GM23338 (cell line): ENCODE results near the gene ADAMTS8.

Source experiments
- CREB1 ChIP-seq: fragments of 250-450 bp; sonication (Bioruptor Pico); IDR thresholded peaks from 2 replicates; pipeline ENCODE4 v1.5.0; 2020; ENCODE audit warnings: low read depth, mild to moderate bottlenecking, moderate library complexity
- EZH2 ChIP-seq: fragments of 200-600 bp; sonication (generic); IDR thresholded peaks from one replicate; pipeline ENCODE4 v1.8.0; 2017; ENCODE audit warnings: antibody characterized with exemption, mild to moderate bottlenecking, low read depth; ENCODE audit not compliant: unreplicated experiment
- EZH2phosphoT487 ChIP-seq: fragments of 200-600 bp; sonication (generic); IDR thresholded peaks from one replicate; pipeline ENCODE4 v1.8.1; 2018; ENCODE audit warnings: antibody characterized with exemption; ENCODE audit not compliant: unreplicated experiment
- JUNB ChIP-seq: IDR thresholded peaks from one replicate; pipeline ENCODE4 v1.6.1; 2016; ENCODE audit warnings: antibody characterized with exemption; ENCODE audit not compliant: unreplicated experiment
- NANOG ChIP-seq: IDR thresholded peaks from 2 replicates; pipeline ENCODE4 v1.6.1; 2016; ENCODE audit warnings: antibody characterized with exemption, borderline replicate concordance
- POLR2AphosphoS5 ChIP-seq: IDR thresholded peaks from 2 replicates; pipeline ENCODE4 v1.6.1; 2016; ENCODE audit warnings: antibody characterized with exemption, low read depth
- STAT1 ChIP-seq: IDR thresholded peaks from one replicate; pipeline ENCODE4 v1.6.1; 2016; ENCODE audit warnings: antibody characterized with exemption; ENCODE audit not compliant: unreplicated experiment
- ZNF114 ChIP-seq: fragments of 250-450 bp; sonication (Bioruptor Pico); IDR thresholded peaks from 2 replicates; pipeline ENCODE4 v1.5.0; 2020; ENCODE audit warnings: mild to moderate bottlenecking, moderate library complexity
- ZNF331 ChIP-seq: fragments of 250-450 bp; sonication (Bioruptor Pico); IDR thresholded peaks from 2 replicates; pipeline ENCODE4 v1.5.0; 2020; ENCODE audit warnings: low read depth, mild to moderate bottlenecking, moderate library complexity
- TF ChIP-seq, protein P1 (sequence below), 2 experiments: fragments of 200-600 bp in 1 of 2; sonication (generic) in 1 of 2; conservative IDR thresholded peaks; 2 replicates each; pipeline versions ENCODE4 v1.5.1 to v1.6.1; 2016 to 2017; ENCODE audit warnings: antibody characterized with exemption in 2 of 2, low read depth in 2 of 2, mild to moderate bottlenecking in 2 of 2, moderate library complexity in 1 of 2
- TF ChIP-seq, protein P2 (sequence below): IDR thresholded peaks from 2 replicates; pipeline ENCODE4 v1.6.1; 2016; ENCODE audit warnings: antibody characterized with exemption
- TF ChIP-seq, protein P3 (sequence below): IDR thresholded peaks from one replicate; pipeline ENCODE4 v1.6.1; 2018; ENCODE audit warnings: antibody characterized with exemption; ENCODE audit not compliant: unreplicated experiment

DNA sequence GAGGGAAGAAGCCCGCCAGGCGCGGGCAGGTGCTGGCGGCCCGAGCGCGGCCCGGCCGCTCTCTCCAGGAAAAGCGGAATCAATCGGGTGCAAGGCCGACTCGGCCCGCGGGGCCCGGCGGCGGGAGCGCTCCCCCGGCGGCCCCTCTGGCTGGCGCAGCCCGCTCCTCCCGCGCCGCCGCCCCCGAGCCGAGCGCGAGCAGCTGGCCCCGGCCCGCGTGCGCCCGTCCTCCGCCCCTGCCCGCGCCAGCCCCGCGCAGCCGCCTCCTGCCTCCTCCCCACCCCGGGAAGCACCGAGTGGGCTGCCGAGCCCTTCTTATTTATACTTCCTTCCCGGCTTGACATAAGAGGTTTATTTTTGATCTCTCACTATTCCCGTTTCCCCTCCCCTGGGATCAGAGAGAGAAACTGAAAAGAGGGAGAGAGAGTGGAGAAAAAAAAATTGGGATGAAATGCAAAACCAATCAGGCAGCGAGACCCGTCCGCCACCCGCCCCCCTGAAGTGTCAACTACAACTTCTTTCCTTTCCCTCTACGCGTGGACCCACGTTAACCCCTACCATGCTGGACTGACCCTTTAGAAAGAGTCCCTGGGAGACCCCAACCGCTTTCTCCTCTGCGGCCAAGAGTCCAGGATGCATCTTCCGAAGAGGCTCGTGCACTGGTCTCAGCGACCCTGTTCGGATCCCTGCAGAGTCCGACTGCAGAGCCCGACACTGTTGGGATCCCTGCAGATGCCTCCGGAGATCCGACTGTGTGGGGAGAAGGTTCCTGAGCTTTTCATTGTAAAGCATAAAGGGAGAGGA is at the start of gene ADAMTS8:
- TF ChIP-seq, protein P1, sequence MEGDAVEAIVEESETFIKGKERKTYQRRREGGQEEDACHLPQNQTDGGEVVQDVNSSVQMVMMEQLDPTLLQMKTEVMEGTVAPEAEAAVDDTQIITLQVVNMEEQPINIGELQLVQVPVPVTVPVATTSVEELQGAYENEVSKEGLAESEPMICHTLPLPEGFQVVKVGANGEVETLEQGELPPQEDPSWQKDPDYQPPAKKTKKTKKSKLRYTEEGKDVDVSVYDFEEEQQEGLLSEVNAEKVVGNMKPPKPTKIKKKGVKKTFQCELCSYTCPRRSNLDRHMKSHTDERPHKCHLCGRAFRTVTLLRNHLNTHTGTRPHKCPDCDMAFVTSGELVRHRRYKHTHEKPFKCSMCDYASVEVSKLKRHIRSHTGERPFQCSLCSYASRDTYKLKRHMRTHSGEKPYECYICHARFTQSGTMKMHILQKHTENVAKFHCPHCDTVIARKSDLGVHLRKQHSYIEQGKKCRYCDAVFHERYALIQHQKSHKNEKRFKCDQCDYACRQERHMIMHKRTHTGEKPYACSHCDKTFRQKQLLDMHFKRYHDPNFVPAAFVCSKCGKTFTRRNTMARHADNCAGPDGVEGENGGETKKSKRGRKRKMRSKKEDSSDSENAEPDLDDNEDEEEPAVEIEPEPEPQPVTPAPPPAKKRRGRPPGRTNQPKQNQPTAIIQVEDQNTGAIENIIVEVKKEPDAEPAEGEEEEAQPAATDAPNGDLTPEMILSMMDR (conservative IDR thresholded peaks at IDR 0.05; ENCODE audit: low read depth in 2 of 2), result no peak
- TF ChIP-seq ZNF114 (CRISPR knock-in tag), result no peak
- TF ChIP-seq NANOG, result no peak
- TF ChIP-seq, protein P2, sequence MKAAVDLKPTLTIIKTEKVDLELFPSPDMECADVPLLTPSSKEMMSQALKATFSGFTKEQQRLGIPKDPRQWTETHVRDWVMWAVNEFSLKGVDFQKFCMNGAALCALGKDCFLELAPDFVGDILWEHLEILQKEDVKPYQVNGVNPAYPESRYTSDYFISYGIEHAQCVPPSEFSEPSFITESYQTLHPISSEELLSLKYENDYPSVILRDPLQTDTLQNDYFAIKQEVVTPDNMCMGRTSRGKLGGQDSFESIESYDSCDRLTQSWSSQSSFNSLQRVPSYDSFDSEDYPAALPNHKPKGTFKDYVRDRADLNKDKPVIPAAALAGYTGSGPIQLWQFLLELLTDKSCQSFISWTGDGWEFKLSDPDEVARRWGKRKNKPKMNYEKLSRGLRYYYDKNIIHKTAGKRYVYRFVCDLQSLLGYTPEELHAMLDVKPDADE, result no peak
- TF ChIP-seq EZH2, result peak; percentile 12
- no peak for TF ChIP-seq POLR2AphosphoS5
- TF ChIP-seq JUNB, result no peak
- TF ChIP-seq, protein P3, sequence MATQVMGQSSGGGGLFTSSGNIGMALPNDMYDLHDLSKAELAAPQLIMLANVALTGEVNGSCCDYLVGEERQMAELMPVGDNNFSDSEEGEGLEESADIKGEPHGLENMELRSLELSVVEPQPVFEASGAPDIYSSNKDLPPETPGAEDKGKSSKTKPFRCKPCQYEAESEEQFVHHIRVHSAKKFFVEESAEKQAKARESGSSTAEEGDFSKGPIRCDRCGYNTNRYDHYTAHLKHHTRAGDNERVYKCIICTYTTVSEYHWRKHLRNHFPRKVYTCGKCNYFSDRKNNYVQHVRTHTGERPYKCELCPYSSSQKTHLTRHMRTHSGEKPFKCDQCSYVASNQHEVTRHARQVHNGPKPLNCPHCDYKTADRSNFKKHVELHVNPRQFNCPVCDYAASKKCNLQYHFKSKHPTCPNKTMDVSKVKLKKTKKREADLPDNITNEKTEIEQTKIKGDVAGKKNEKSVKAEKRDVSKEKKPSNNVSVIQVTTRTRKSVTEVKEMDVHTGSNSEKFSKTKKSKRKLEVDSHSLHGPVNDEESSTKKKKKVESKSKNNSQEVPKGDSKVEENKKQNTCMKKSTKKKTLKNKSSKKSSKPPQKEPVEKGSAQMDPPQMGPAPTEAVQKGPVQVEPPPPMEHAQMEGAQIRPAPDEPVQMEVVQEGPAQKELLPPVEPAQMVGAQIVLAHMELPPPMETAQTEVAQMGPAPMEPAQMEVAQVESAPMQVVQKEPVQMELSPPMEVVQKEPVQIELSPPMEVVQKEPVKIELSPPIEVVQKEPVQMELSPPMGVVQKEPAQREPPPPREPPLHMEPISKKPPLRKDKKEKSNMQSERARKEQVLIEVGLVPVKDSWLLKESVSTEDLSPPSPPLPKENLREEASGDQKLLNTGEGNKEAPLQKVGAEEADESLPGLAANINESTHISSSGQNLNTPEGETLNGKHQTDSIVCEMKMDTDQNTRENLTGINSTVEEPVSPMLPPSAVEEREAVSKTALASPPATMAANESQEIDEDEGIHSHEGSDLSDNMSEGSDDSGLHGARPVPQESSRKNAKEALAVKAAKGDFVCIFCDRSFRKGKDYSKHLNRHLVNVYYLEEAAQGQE, result no peak
- TF ChIP-seq CREB1 (CRISPR knock-in tag), result no peak
- TF ChIP-seq ZNF331, result no peak
- TF ChIP-seq EZH2phosphoT487, result no peak
- no peak for TF ChIP-seq STAT1
